ENCODE measurements around the gene TCP11L1.
"Not testable (repeated sequence)": the region's sequence is repeated elsewhere in the genome, so short reads cannot be mapped to it uniquely, and the experiment has no call there.

Gene TCP11L1

GRCh38 chr11:33033493-33033892 is 5.9 kb upstream of the TCP11L1 start:
- DNase-seq: no peak

GRCh38 chr11:33035011-33035410 is 4.4 kb upstream of the TCP11L1 start:
- DNase-seq: no peak

GRCh38 chr11:33040033-33040861 is 875 bp downstream of the TCP11L1 start:
- no peak for DNase-seq

GRCh38 chr11:33040862-33041453 is 1.6 kb downstream of the TCP11L1 start:
- DNase-seq: no peak

- DNase-seq: no peak
Measured at GRCh38 chr11:33043221-33043830, 4.0 kb downstream of the TCP11L1 start.

- no peak for DNase-seq
Measured at GRCh38 chr11:33044285-33044756, 4.9 kb downstream of the TCP11L1 start.

GRCh38 chr11:33045551-33046255 is 6.3 kb downstream of the TCP11L1 start:
- no peak for DNase-seq

- not testable (repeated sequence) for DNase-seq
Measured at GRCh38 chr11:33048701-33049100, 9.3 kb downstream of the TCP11L1 start.

- not testable (repeated sequence) for DNase-seq
Measured at GRCh38 chr11:33049565-33050408, 10.4 kb downstream of the TCP11L1 start.

- no peak for DNase-seq
Measured at GRCh38 chr11:33052231-33052630, 12.9 kb downstream of the TCP11L1 start.

GRCh38 chr11:33055375-33055774 is 16.0 kb downstream of the TCP11L1 start:
- DNase-seq: no peak

GRCh38 chr11:33057284-33057683 is 17.9 kb downstream of the TCP11L1 start:
- DNase-seq: no peak

- no peak for DNase-seq
Measured at GRCh38 chr11:33059331-33060007, 20.1 kb downstream of the TCP11L1 start.

GRCh38 chr11:33060271-33060670 is 20.9 kb downstream of the TCP11L1 start:
- DNase-seq: no peak

GRCh38 chr11:33062137-33062536 is 22.8 kb downstream of the TCP11L1 start:
- DNase-seq: no peak

GRCh38 chr11:33063326-33063881 is 24.0 kb downstream of the TCP11L1 start:
- no peak for DNase-seq

GRCh38 chr11:33064033-33064825 is 24.9 kb downstream of the TCP11L1 start:
- no peak for DNase-seq

- DNase-seq: no peak
Measured at GRCh38 chr11:33064866-33065265, 25.5 kb downstream of the TCP11L1 start.

- peak; percentile 30 for DNase-seq
Measured at GRCh38 chr11:33065445-33066178, 26.2 kb downstream of the TCP11L1 start.

- DNase-seq: no peak
Measured at GRCh38 chr11:33067294-33067693, 27.9 kb downstream of the TCP11L1 start.
